DMS53 (cell line): Measurements from ENCODE around the gene COL8A1.

Experiments used
- DNase-seq: peaks from one replicate; lab custom pipeline; 2025; lab: John Stamatoyannopoulos, UW

Gene COL8A1

GRCh38 chr3:99639579-99639978, 1.2 kb downstream of the COL8A1 start:
- no peak for DNase-seq

DNA sequence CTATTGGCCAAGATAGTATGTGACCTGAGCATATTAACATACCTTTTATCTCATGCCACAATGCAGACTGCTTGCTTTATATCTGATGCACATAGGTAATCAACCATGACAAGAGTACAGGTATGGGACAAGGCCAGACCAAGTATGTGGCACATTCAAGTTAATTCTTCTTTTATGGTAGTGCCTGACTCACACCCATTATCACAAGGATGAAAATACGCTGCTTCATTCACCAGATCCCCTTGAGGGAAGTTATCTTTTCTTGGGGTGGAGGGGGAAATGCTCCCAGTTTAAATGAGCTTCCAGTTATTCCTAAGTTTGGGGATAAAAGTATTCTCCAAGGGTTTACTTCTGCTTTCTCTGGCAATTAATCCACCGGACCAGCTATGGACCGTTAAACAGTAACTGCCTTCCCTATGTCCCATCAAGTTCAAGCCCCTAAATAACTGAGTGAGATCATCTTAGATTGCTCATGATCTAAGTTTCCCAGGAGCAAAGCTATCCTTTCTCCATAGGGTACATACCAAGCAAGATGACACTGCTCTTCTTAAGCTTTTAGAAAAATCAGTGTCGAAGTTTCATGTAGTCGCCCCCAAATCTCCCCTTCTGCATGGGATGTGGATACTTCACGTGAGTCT, 1.9 kb downstream of the COL8A1 start:
- DNase-seq: no peak

DNA sequence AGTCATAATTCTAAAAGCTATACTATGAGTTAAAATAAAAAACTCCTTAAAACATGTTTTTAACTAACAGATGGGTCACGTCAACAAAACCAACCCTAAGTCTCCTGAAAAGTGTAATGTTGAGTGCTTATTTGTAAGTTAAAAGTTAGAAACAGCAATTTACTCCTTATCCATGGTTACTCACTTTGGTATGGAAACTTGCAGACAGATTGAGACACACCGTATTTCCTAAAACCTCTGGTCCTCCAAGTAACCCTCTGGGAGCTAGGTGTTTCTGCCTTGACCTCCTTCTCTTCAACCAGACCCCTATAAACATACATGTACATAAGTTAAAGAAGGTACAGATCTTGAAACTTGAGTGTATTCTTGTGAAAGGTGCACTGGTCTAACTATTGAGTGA, 3.1 kb downstream of the COL8A1 start:
- DNase-seq: no peak

DNA sequence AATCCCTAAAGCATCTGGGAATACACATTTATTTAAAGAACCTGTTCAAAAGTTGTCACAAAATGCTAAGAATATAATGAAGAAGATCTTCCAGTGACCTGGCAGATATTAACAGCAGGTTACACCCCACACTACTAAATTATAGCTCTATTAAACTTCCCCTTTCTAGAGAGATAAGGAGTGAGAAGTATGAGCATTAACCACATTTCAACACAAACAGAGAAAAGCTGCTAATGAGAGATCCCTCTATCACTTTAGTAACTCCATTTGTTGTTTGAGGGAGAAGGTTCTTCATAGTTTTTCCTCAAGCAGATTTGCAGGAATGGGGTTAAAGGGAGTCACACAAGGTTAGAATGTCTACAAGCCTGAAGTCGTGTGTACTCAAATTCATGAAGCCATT, 3.6 kb downstream of the COL8A1 start:
- DNase-seq: no peak

GRCh38 chr3:99644017-99644416, 5.6 kb downstream of the COL8A1 start:
- DNase-seq: no peak

- no peak for DNase-seq
Observed at GRCh38 chr3:99644746-99645145, 6.4 kb downstream of the COL8A1 start.

DNA sequence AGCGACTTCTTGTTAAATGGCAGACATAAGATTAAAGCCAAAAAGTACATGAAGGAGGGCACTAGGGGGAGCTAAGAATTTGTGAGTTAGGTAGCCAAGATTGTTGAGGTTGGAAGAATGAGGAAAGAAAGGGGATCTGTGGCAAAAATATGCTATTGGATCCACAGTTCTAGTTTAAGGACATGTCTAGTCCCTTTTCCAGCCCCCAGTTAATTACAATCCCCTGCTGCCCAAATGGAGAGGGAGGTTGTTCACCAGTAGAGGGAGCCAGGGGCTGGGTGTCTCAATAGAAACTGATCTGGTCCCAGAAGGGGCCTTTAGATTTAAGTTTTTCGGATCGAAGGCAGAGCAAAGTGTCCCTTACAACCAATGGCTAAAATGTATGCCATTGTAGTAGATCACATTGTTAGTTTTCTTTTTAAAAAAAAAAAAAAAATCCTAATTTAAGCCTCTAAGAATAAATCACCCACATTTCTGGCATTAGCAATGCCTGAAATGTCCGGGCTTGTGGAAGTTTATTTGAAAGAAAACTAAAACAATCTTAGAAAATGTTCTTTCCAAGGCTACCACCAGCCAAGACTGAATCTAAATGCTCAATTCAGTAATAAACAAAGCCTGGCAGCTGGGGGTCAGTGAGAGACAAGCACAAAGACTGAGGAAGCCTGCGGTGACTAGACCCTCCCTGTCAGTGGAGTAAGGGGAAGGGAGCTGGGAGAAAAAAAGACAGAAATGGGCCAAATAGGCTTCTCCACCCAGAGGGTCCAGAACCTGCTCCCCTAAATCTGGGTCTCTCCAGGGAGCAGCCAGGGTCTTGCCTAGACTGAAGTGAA, 7.1 kb downstream of the COL8A1 start:
- peak; percentile 58 for DNase-seq

GRCh38 chr3:99646107-99646435, 7.7 kb downstream of the COL8A1 start:
- DNase-seq: no peak

- no peak for DNase-seq
Observed at GRCh38 chr3:99647081-99647480, 8.7 kb downstream of the COL8A1 start.

DNA sequence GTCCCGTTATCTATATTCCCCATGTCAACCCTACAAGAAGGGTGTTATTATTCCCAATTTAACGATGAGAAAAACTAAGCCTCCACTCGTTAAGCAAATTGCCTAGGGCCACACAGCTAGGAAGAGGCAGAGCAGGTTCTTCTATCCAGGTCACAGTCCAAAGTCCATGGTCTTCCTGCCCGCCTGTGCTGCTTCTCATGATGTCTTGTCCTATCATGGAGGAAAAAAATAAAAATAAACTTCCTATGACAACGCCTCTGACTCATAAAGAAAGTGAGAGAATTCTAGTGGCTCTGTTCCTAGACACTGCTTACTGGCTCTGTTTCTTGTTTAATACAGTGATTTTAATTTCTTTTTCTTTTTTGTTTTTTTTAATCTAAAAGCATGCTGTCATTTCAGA, 9.7 kb downstream of the COL8A1 start:
- DNase-seq: peak; percentile 92

DNA sequence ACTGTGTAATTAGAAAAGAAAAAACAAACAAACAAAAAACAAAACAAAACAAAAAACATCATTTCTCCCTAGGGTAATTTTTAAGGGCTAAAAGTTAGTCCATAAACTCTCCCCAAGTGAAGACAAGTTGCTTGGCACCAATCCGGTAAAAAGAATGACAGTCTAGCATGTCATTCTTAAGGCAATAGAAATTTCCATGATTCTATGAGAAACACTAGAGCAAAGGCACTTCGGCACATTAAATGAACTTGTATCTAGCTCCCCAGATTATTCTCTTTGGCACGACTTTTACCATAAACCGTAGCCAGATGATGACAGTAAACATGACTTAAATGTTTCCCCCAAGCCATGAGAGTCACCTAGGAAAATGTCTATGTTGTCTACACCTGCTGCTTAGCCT, 10.1 kb downstream of the COL8A1 start:
- peak; percentile 19 for DNase-seq

GRCh38 chr3:99651531-99651930, 13.1 kb downstream of the COL8A1 start:
- peak; percentile 64 for DNase-seq

DNA sequence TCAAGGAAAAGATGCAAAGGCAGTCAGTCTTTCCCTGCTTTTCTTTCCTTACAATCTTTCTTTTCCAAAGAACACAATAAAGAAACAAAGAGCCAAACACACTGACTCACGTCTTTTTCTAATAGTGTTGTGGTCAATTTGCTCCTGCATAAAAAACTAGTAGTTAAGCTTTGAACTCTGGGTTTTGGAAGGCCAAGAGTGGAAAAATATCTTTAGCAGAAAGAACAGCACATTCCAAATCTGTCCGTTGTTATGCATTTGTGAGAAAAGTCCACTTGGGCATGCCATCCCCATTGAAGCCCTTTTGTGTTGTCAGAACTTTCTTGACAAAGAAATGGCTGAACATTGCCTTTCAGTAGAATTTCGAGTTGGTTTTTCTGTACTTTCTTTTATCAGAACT, 18.2 kb downstream of the COL8A1 start:
- no peak for DNase-seq

- DNase-seq: no peak
Observed at GRCh38 chr3:99658274-99658673, 19.9 kb downstream of the COL8A1 start.

DNA sequence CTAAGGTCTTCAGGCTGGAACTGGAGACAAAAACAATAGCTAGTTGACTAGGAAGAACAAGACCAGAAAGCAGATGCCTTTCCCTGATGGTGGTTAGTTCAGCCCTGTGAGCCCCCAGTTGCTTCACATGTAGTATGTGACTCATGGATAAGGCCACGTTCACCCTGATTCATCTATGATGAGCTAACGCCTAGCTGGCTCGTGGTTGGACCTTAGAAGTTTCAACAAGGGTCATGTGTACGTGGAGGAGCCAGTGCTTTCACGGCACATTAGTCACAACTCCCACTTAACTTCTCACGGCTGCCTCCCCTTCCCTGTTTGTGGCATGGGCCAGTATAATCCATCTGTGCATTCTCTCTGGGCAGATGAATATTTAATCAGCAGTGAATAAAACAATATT, 20.6 kb downstream of the COL8A1 start:
- DNase-seq: no peak

DNA sequence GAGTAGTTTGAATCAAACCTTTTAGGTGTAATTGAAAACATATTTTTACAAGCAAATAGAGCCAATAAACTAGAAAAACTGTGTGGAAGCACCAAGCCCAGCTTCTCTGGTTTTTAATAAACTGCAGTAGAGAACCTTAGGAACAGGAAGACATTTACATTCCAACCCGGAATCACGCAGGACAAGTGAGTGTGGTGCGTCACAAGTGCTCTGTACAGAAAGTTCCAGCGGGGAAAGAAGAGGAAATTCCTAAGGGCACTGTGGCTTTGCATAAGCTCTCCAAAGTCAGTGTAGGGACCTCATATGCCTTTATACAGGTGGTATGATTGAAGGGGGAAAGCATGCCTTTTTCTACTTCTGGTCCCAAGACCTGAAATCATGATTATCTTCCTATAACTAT, 21.6 kb downstream of the COL8A1 start:
- no peak for DNase-seq

- DNase-seq: no peak
Observed at GRCh38 chr3:99662838-99663570, 24.6 kb downstream of the COL8A1 start.

DNA sequence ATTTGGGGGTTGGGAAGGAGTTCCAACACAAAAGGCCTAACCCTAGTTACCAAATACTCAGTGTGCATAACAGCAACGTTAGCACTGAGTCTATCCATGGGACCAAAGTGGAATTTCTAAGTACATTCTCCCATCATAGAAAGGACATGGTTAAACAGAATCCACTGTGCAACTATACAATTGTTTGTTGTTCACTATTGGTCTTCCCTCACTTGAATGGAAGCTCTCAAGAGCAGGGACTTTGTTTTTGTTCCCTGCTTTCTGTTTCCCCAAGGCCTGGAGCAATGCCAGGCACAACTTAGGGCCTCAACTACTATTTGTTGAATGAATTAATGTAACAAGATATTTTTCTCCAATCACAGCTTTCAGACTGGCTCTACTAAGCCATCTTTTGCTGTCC, 25.6 kb downstream of the COL8A1 start:
- DNase-seq: peak; percentile 20

GRCh38 chr3:99665017-99665416, 26.6 kb downstream of the COL8A1 start:
- DNase-seq: no peak

GRCh38 chr3:99666201-99666600, 27.8 kb downstream of the COL8A1 start:
- no peak for DNase-seq

DNA sequence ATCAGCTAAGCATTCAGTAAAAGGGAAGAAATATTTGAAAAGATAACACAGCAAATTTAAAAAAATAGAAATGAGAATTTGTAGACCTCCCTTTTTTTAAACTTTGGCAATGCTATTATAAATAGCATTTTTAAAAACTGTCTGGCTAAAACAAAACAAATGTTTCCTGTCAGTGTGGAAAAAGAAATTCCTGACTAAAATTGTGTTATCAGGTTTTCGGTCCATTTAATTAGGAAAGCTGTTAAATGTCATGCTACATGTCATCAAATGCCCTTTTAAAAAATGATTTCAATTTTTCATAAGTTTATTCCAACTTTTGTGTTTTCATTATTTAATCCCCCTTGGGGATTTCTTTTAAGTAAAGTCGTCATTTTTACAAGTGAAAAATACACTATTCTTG, 29.6 kb downstream of the COL8A1 start:
- no peak for DNase-seq

- DNase-seq: peak; percentile 14
Observed at GRCh38 chr3:99669879-99670555, 31.6 kb downstream of the COL8A1 start.

DNA sequence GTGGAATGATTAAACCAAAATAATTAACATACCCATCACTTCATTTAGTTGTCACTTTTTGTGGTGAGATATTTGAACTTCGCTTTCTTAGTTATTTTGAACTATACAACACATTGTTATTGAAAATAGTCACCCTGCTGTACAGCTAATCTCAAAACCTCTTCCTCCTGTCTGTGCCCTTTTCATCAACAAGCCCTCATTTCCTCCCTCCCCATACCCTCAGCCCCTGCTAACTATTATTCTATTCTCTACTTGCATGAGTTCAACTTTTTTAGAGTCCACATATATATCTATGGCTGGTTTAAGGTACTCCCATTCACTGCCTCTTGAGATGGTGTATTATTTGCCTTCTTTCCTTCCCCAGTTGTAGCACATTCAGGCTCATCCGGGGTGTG, 32.2 kb downstream of the COL8A1 start:
- no peak for DNase-seq
